GM18498 (cell line): ENCODE data around the gene TRAPPC14.
"Not testable (repeated sequence)": the region's sequence is repeated elsewhere in the genome, so short reads cannot be mapped to it uniquely, and the experiment has no call there.

ENCODE experiments used
- ATAC-seq: cut with Tn5 transposase; IDR thresholded peaks from one replicate; pipeline ENCODE4 v1.9.1; 2021; ENCODE audit warnings: mild to moderate bottlenecking, moderate library complexity; ENCODE audit not compliant: unreplicated experiment

TRAPPC14 gene

GRCh38 chr7:100154651-100155491 is 3.7 kb downstream of the TRAPPC14 start:
- no peak for ATAC-seq

- ATAC-seq: no peak
Measured at GRCh38 chr7:100153708-100154535, 4.6 kb downstream of the TRAPPC14 start.

GRCh38 chr7:100152937-100153666 is 5.4 kb downstream of the TRAPPC14 start:
- no peak for ATAC-seq

GRCh38 chr7:100152404-100152803 is 6.1 kb downstream of the TRAPPC14 start:
- no peak for ATAC-seq

- peak; percentile 95 for ATAC-seq
Measured at GRCh38 chr7:100148559-100149328, 9.8 kb downstream of the TRAPPC14 start, which contains the start of gene LAMTOR4. TSS of gene LAMTOR4 (plus strand) at chr7:100148918. CDS start at chr7:100148973, 55 bp downstream.

GRCh38 chr7:100148225-100148558 is 10.3 kb downstream of the TRAPPC14 start:
- ATAC-seq: no peak

GRCh38 chr7:100147278-100147677 is 11.2 kb downstream of the TRAPPC14 start:
- ATAC-seq: no peak

GRCh38 chr7:100146350-100146749 is 12.2 kb downstream of the TRAPPC14 start:
- ATAC-seq: not testable (repeated sequence)

- no peak for ATAC-seq
Measured at GRCh38 chr7:100142461-100142860, 16.1 kb downstream of the TRAPPC14 start.

GRCh38 chr7:100141555-100141949 is 17.0 kb downstream of the TRAPPC14 start:
- ATAC-seq: no peak

- ATAC-seq: no peak
Measured at GRCh38 chr7:100137851-100138760, 20.4 kb downstream of the TRAPPC14 start.

GRCh38 chr7:100132697-100133151 is 25.8 kb downstream of the TRAPPC14 start:
- peak; percentile 69 for ATAC-seq

GRCh38 chr7:100132126-100132525 is 26.4 kb downstream of the TRAPPC14 start:
- no peak for ATAC-seq

GRCh38 chr7:100130608-100131453 is 27.7 kb downstream of the TRAPPC14 start:
- ATAC-seq: no peak

- not testable (repeated sequence) for ATAC-seq
Measured at GRCh38 chr7:100130220-100130607, 28.3 kb downstream of the TRAPPC14 start.

GRCh38 chr7:100128637-100128963 is 29.9 kb downstream of the TRAPPC14 start:
- no peak for ATAC-seq

GRCh38 chr7:100127866-100128636 is 30.5 kb downstream of the TRAPPC14 start:
- no peak for ATAC-seq
